Activated naive CD4-positive, alpha-beta T cell treated with anti-CD3 and anti-CD28 coated beads, Interleukin-2, amount 10 ng/mL, durations not matched to agents 7 days and 5 days (primary cell): Measurements from ENCODE around the gene ZFYVE16.
A peak's percentile ranks its signal among the peaks of the same experiment; 100 is the strongest.
"Not testable (repeated sequence)": the region's sequence is repeated elsewhere in the genome, so short reads cannot be mapped to it uniquely, and the experiment has no call there.

Experiments
- CTCF ChIA-PET: fragments of 350-600 bp; sonication (Branson Sonifier 250); formaldehyde crosslinking; loops from one replicate; lab custom pipeline; 2021; ENCODE audit warnings: antibody characterized with exemption; lab: Charles Lee
- DNase-seq: peaks from one replicate; pipeline ENCODE4 v3.0.0-alpha.2; 2020
- H3K27ac Mint-ChIP-seq: one replicate; pipeline ENCODE4 v1.8.0; 2021; ENCODE audit warnings: mild to moderate bottlenecking, moderate library complexity, mixed read lengths
- H3K27me3 Mint-ChIP-seq: one replicate; pipeline ENCODE4 v1.8.0; 2021; ENCODE audit warnings: mild to moderate bottlenecking, mixed read lengths
- H3K36me3 Mint-ChIP-seq: one replicate; pipeline ENCODE4 v1.8.0; 2021; ENCODE audit warnings: mixed read lengths
- H3K4me1 Mint-ChIP-seq: one replicate; pipeline ENCODE4 v1.8.0; 2021; ENCODE audit warnings: mixed read lengths
- H3K4me3 Mint-ChIP-seq: one replicate; pipeline ENCODE4 v1.8.0; 2021; ENCODE audit warnings: mild to moderate bottlenecking, moderate library complexity, mixed read lengths
- H3K9me3 Mint-ChIP-seq: one replicate; pipeline ENCODE4 v1.8.0; 2021; ENCODE audit warnings: mixed read lengths

ZFYVE16 gene

GRCh38 chr5:80439213-80439612, 31.3 kb downstream of the ZFYVE16 start:
- DNase-seq, result no peak
- Mint-ChIP-seq H3K27me3 (no peaks in the 10 kb centered on the region), H3K36me3 (peaks cover 4% of the 10 kb centered on the region), H3K27ac (no peak overlapping the region), H3K4me1 (no peaks in the 10 kb centered on the region), H3K4me3 (no peak overlapping the region), H3K9me3 (no peaks in the 10 kb centered on the region)
- CTCF ChIA-PET, result no interaction called here

DNA sequence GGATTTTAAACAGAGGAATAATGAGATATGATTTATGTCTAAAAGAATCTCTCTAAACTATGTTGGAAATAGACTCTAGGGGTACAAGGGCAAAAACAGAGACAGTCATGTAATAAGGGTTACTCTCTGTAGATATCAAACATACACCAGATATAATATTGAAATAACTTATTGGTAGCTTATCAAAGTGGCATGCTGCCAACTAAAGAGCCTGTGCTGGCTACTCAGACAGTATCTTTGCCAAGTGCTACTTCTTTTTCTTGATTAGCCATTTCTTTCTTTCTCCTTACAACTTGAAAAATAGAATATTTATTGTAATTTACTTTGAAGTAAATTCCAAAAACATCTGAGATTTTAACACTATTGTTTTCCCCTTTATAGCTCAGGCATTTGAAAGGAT, 34.9 kb downstream of the ZFYVE16 start:
- H3K36me3 Mint-ChIP-seq, result no peaks in the 10 kb centered on the region
- CTCF ChIA-PET, result interaction anchor here (2.0 kb wide), 1 partner anchor 38 kb away, joined by 6 read pairs; no protein-coding TSS in a partner anchor
- H3K27ac Mint-ChIP-seq, result no peak overlapping the region

GRCh38 chr5:80453366-80453765, 45.5 kb downstream of the ZFYVE16 start:
- Mint-ChIP-seq H3K27ac (no peak overlapping the region), H3K9me3 (no peaks in the 10 kb centered on the region)

More for the DNA sequence above, 34.9 kb downstream of the ZFYVE16 start:
- no peak for DNase-seq
- Mint-ChIP-seq H3K4me3 (no peak overlapping the region), H3K9me3 (no peaks in the 10 kb centered on the region), H3K4me1 (no peaks in the 10 kb centered on the region), H3K27me3 (no peaks in the 10 kb centered on the region)

GRCh38 chr5:80463269-80463668, 55.4 kb downstream of the ZFYVE16 start:
- Mint-ChIP-seq H3K27me3 (no peaks in the 10 kb centered on the region), H3K4me3 (no peak overlapping the region), H3K9me3 (peaks cover 20% of the 10 kb centered on the region), H3K4me1 (no peaks in the 10 kb centered on the region), H3K36me3 (peaks cover 36% of the 10 kb centered on the region), H3K27ac (no peak overlapping the region)
- no peak for DNase-seq
- CTCF ChIA-PET, result no interaction called here

More at GRCh38 chr5:80453366-80453765, 45.5 kb downstream of the ZFYVE16 start:
- H3K4me1 Mint-ChIP-seq, result no peaks in the 10 kb centered on the region
- CTCF ChIA-PET, result interaction anchor here (1.2 kb wide), 1 partner anchor 36 kb away, joined by 3 read pairs; no protein-coding TSS in a partner anchor
- peaks cover 16% of the 10 kb centered on the region for H3K36me3 Mint-ChIP-seq
- no peaks in the 10 kb centered on the region for H3K27me3 Mint-ChIP-seq
- DNase-seq, result no peak
- H3K4me3 Mint-ChIP-seq, result no peak overlapping the region

DNA sequence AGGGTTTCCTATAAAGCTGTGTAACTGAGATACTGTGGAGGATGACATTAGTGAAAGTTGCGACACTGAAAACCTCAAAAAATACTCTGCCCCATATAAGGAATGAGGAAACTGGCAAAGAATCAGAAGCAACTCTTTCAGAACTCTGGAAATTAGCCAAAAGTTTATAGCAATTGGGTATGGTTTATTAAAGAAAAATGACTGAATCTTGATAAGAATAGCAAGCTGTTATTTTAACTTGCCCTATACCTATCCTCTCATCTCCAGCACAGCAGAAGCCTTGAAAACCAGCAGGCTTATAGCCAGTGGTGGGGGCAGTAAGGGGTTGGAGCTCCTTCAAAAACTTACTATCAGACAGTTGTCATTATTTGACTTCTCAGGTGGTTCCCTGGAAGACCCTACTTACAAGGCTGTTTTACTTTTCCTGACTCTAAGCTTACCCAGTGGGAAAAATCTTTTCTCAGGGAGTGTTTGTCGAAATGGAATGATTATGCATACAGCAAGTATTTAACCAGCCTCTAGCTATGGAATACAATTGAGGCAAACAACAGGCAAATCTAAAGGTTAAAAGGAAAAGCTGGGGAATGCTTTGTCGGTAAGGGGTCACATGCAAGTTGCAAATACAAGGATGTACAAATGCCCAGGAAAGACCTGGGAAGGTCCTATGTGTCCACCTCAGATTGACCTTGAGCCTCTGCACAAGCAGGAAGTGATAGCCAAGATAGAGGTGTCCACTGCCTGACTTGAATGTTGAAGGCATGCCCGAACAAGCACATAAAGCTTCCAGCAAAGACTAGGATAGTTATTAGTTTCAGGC, 59.0 kb downstream of the ZFYVE16 start:
- H3K4me1 Mint-ChIP-seq, result no peaks in the 10 kb centered on the region
- CTCF ChIA-PET, result no interaction called here
- no peaks in the 10 kb centered on the region for H3K27me3 Mint-ChIP-seq
- H3K4me3 Mint-ChIP-seq, result no peak overlapping the region
- H3K36me3 Mint-ChIP-seq, result peaks cover 44% of the 10 kb centered on the region
- H3K9me3 Mint-ChIP-seq, result peaks cover 32% of the 10 kb centered on the region
- DNase-seq, result no peak
- no peak overlapping the region for H3K27ac Mint-ChIP-seq

GRCh38 chr5:80468131-80468530, 60.3 kb downstream of the ZFYVE16 start:
- H3K27me3 Mint-ChIP-seq, result no peaks in the 10 kb centered on the region
- H3K9me3 Mint-ChIP-seq, result peaks cover 22% of the 10 kb centered on the region
- no peak for DNase-seq
- CTCF ChIA-PET, result no interaction called here
- peaks cover 35% of the 10 kb centered on the region for H3K36me3 Mint-ChIP-seq
- H3K4me1 Mint-ChIP-seq, result no peaks in the 10 kb centered on the region
- no peak overlapping the region for H3K27ac Mint-ChIP-seq
- H3K4me3 Mint-ChIP-seq, result no peak overlapping the region

GRCh38 chr5:80470631-80471030, 62.8 kb downstream of the ZFYVE16 start:
- DNase-seq, CTCF ChIA-PET, H3K27ac Mint-ChIP-seq, H3K27me3 Mint-ChIP-seq, H3K4me3 Mint-ChIP-seq, H3K4me1 Mint-ChIP-seq: not testable (repeated sequence)
- Mint-ChIP-seq H3K9me3 (peaks cover 14% of the 10 kb centered on the region), H3K36me3 (peaks cover 33% of the 10 kb centered on the region)

DNA sequence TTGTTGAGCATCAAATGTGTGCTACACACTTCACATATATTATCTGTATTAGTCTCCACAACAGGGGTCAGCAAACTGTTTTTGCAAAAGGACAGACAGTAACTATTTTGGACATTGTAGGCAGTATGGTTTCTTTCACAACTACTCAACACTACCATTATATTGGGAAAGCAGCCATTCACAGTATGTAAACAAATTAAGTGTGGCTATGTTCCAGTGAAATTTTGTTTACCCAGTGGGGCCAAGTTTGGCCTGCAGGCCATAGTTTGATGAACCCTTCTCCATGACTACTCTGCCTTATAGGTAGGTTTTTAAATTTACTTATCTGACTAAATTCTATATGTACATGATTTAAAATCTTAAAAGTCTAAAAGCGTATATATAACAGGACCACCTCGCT, 67.1 kb downstream of the ZFYVE16 start:
- H3K4me1 Mint-ChIP-seq, result no peaks in the 10 kb centered on the region
- H3K4me3 Mint-ChIP-seq, result no peak overlapping the region
- no peak overlapping the region for H3K27ac Mint-ChIP-seq
- H3K36me3 Mint-ChIP-seq, result peaks cover 24% of the 10 kb centered on the region
- CTCF ChIA-PET, result no interaction called here
- H3K9me3 Mint-ChIP-seq, result peaks cover 10% of the 10 kb centered on the region
- no peak for DNase-seq
- H3K27me3 Mint-ChIP-seq, result no peaks in the 10 kb centered on the region

- H3K4me3 Mint-ChIP-seq, result no peak overlapping the region
- no peaks in the 10 kb centered on the region for H3K9me3 Mint-ChIP-seq
- no peaks in the 10 kb centered on the region for H3K27me3 Mint-ChIP-seq
- H3K4me1 Mint-ChIP-seq, result peaks cover 10% of the 10 kb centered on the region
- no peak overlapping the region for H3K27ac Mint-ChIP-seq
- DNase-seq, result no peak
- CTCF ChIA-PET, result interaction anchor here (0.8 to 2.0 kb wide), 3 partner anchors 37 to 830 kb away, joined by 3 to 6 read pairs (median 4); no protein-coding TSS in a partner anchor
- peaks cover 7% of the 10 kb centered on the region for H3K36me3 Mint-ChIP-seq
These were observed 71.8 kb downstream of the ZFYVE16 start for GRCh38 chr5:80479713-80480112.

GRCh38 chr5:80480354-80480753, 72.5 kb downstream of the ZFYVE16 start:
- no peaks in the 10 kb centered on the region for H3K27me3 Mint-ChIP-seq
- no peak overlapping the region for H3K27ac Mint-ChIP-seq

GRCh38 chr5:80481019-80481893, 73.4 kb downstream of the ZFYVE16 start:
- H3K27ac Mint-ChIP-seq, result no peak overlapping the region
- H3K36me3 Mint-ChIP-seq, result peaks cover 3% of the 10 kb centered on the region
- DNase-seq, result peak; percentile 67

More at GRCh38 chr5:80480354-80480753, 72.5 kb downstream of the ZFYVE16 start:
- H3K36me3 Mint-ChIP-seq, result peaks cover 4% of the 10 kb centered on the region
- peaks cover 10% of the 10 kb centered on the region for H3K4me1 Mint-ChIP-seq
- H3K4me3 Mint-ChIP-seq, result no peak overlapping the region
- H3K9me3 Mint-ChIP-seq, result no peaks in the 10 kb centered on the region
- CTCF ChIA-PET, result interaction anchor here (0.6 to 3.5 kb wide), 7 partner anchors 12 to 820 kb away, joined by 3 to 26 read pairs (median 4); no protein-coding TSS in a partner anchor
- no peak for DNase-seq

GRCh38 chr5:80482578-80482977, 74.7 kb downstream of the ZFYVE16 start:
- peaks cover 5% of the 10 kb centered on the region for H3K36me3 Mint-ChIP-seq
- no peaks in the 10 kb centered on the region for H3K9me3 Mint-ChIP-seq
- peaks cover 1% of the 10 kb centered on the region for H3K27me3 Mint-ChIP-seq
- H3K4me1 Mint-ChIP-seq, result peaks cover 20% of the 10 kb centered on the region
- H3K27ac Mint-ChIP-seq, result no peak overlapping the region
- CTCF ChIA-PET, result interaction anchor here (1.2 to 3.5 kb wide), 2 partner anchors 188 to 191 kb away, joined by 3 to 26 read pairs; no protein-coding TSS in a partner anchor
- no peak overlapping the region for H3K4me3 Mint-ChIP-seq
- no peak for DNase-seq

More at GRCh38 chr5:80481019-80481893, 73.4 kb downstream of the ZFYVE16 start:
- Mint-ChIP-seq H3K9me3 (no peaks in the 10 kb centered on the region), H3K27me3 (no peaks in the 10 kb centered on the region), H3K4me3 (no peak overlapping the region), H3K4me1 (peaks cover 10% of the 10 kb centered on the region)
- CTCF ChIA-PET, result interaction anchor here (1.1 to 3.5 kb wide), 8 partner anchors 38 to 819 kb away, joined by 3 to 26 read pairs (median 4); no protein-coding TSS in a partner anchor

GRCh38 chr5:80483636-80484232, 75.9 kb downstream of the ZFYVE16 start:
- peaks cover 29% of the 10 kb centered on the region for H3K4me1 Mint-ChIP-seq
- H3K9me3 Mint-ChIP-seq, result no peaks in the 10 kb centered on the region
- CTCF ChIA-PET, result interaction anchor here (3.5 kb wide), 1 partner anchor 190 kb away, joined by 26 read pairs; no protein-coding TSS in a partner anchor
- no peak overlapping the region for H3K27ac Mint-ChIP-seq
- no peak for DNase-seq
- H3K27me3 Mint-ChIP-seq, result peaks cover 11% of the 10 kb centered on the region
- no peak overlapping the region for H3K4me3 Mint-ChIP-seq
- H3K36me3 Mint-ChIP-seq, result peaks cover 5% of the 10 kb centered on the region
